ENCODE results near the gene OCEL1.

The OCEL1 gene

DNA sequence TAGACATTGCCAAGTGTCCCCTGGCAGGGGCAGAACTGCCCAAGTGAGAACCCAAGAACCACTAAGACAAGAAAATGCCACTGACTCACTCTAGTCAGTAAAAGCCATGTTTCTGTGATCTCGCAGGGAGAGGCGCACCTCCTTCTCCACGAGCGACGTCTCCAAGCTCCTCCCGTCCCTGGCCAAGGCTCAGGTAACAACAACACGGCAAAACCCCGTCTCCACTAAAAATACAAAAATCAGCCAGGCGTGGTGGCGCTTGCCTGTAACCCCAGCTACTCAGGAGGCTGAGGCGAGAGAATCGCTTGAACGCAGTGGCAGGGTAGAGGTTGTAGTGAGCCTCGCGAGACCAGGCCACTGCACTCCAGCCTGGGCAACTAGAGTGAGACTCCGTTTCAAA, 28.4 kb upstream of the OCEL1 start:
- no peaks in the 10 kb centered on the region for H3K4me1 ChIP-seq (ENCODE audit: control insufficient read depth, insufficient read depth, low read depth, low read length)
- H3K9me3 ChIP-seq (ENCODE audit: control insufficient read depth, low read length) = no peaks in the 10 kb centered on the region
- H2BK15ac ChIP-seq (ENCODE audit: low read depth, poor library complexity, severe bottlenecking) = no peak overlapping the region
- no peak for DNase-seq
- H2BK5ac ChIP-seq (ENCODE audit: low read depth, low read length, poor library complexity, severe bottlenecking) = no peak overlapping the region
- H2BK120ac ChIP-seq (ENCODE audit: low read depth, low read length) = no peak overlapping the region
- H3K4me3 ChIP-seq (ENCODE audit: insufficient read depth in 1 of 2, low read depth in 1 of 2, low read length in 2 of 2) = no peak overlapping the region
- H3K23ac ChIP-seq (ENCODE audit: low read length in 2 of 2) = no peak overlapping the region
- peaks cover 26% of the 10 kb centered on the region for H3K79me1 ChIP-seq (replicated peaks; ENCODE audit: low read length, poor library complexity, severe bottlenecking)
- H4K91ac ChIP-seq (ENCODE audit: low read length) = no peak overlapping the region
- no peak overlapping the region for H3K9ac ChIP-seq (ENCODE audit: low read length)
- H3K18ac ChIP-seq (ENCODE audit: low read depth in 1 of 2, low read length in 2 of 2) = no peak overlapping the region
- no peak overlapping the region for H3K4ac ChIP-seq (ENCODE audit: low read depth in 1 of 2, low read length in 2 of 2)
- no peak overlapping the region for H3K14ac ChIP-seq (ENCODE audit: low read length in 2 of 2)
- H3K27me3 ChIP-seq (ENCODE audit: control insufficient read depth in 1 of 2, insufficient read depth in 1 of 2, low read length in 2 of 2) = no peaks in the 10 kb centered on the region
- peaks cover 80 to 92% of the 10 kb centered on the region in 2 experiments for H3K36me3 ChIP-seq (ENCODE audit: control insufficient read depth in 1 of 2, insufficient read depth in 2 of 2, low read depth in 1 of 2, low read length in 2 of 2)
- H2BK12ac ChIP-seq (ENCODE audit: low read length in 2 of 2) = no peak overlapping the region
- no peak overlapping the region for H3K27ac ChIP-seq (ENCODE audit: low read length, poor library complexity, severe bottlenecking)
- H2AFZ ChIP-seq (ENCODE audit: low read depth, low read length) = no peak overlapping the region
- no peak overlapping the region for H3K4me2 ChIP-seq (ENCODE audit: low read length, poor library complexity, severe bottlenecking)
- H4K8ac ChIP-seq (ENCODE audit: low read length) = no peak overlapping the region
- H2AK5ac ChIP-seq (ENCODE audit: low read length, severe bottlenecking) = no peak overlapping the region
- WGBS = 97% methylated on average over 15 of the region's 16 CpGs

DNA sequence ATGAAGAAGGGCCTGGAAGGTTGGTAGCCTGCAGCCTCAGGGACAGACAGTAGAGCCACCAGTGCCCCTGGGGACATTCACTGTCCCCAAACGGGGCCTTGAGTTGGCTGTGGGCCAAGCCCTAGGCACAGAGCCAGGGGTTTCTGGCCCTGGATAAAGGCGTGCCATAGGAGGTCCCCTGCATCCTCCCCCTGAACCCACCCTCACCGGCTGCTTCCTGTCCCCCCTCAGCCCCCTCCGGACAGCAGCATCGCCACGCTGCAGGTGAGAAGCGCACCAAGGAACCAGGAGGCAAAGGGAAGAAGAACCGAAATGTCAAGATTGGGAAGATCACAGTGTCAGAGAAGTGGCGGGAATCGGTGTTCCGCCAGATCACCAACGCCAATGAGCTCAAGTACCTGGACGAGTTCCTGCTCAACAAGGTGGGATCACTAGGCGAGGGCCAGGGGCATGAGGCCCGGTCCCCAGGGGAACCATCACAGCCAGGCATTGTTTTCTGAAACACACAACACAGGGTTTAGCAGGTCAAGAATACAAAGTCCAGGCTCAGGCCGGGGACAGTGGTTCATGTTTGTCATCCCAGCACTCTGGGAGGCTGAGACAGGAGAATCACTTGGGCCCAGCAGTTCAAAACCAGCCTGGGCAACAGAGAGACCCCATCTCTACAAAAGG, 25.5 kb upstream of the OCEL1 start:
- no peaks in the 10 kb centered on the region for H3K27me3 ChIP-seq (ENCODE audit: control insufficient read depth in 1 of 2, insufficient read depth in 1 of 2, low read length in 2 of 2)
- 97% methylated on average over 16 of the region's 16 CpGs for WGBS

DNA sequence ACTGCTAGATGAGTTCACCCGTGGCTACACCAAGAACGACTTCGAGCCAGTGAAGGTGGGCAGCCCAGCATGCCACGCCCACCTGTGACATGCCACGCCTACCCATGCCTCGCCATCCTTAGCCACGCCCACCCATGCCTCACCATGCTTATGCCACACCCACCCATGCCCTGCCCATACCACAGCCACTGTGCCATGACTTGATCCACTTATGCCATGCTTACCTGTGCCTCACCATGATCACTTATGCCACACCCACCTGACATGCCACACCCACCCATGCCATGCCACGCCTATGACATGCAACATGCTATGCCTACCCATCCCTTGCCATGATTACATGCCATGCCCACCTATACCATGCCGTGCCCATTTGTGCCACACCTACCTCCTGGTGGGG, 23.8 kb upstream of the OCEL1 start:
- Histone ChIP-seq H2AFZ (ENCODE audit: low read depth, low read length) (no peak overlapping the region), H2BK120ac (ENCODE audit: low read depth, low read length) (no peak overlapping the region), H2AK5ac (ENCODE audit: low read length, severe bottlenecking) (no peak overlapping the region), H3K9me3 (ENCODE audit: control insufficient read depth, low read length) (no peaks in the 10 kb centered on the region), H3K36me3 (ENCODE audit: control insufficient read depth in 1 of 2, insufficient read depth in 2 of 2, low read depth in 1 of 2, low read length in 2 of 2) (peaks cover 91 to 93% of the 10 kb centered on the region in 2 experiments), H2BK12ac (ENCODE audit: low read length in 2 of 2) (no peak overlapping the region), H3K23ac (ENCODE audit: low read length in 2 of 2) (no peak overlapping the region), H3K18ac (ENCODE audit: low read depth in 1 of 2, low read length in 2 of 2) (no peak overlapping the region), H2BK5ac (ENCODE audit: low read depth, low read length, poor library complexity, severe bottlenecking) (no peak overlapping the region), H3K9ac (ENCODE audit: low read length) (no peak overlapping the region), H3K4me3 (ENCODE audit: insufficient read depth in 1 of 2, low read depth in 1 of 2, low read length in 2 of 2) (no peak overlapping the region), H3K4me2 (ENCODE audit: low read length, poor library complexity, severe bottlenecking) (no peak overlapping the region), H3K14ac (ENCODE audit: low read length in 2 of 2) (no peak overlapping the region), H3K4ac (ENCODE audit: low read depth in 1 of 2, low read length in 2 of 2) (no peak overlapping the region), H3K27me3 (ENCODE audit: control insufficient read depth in 1 of 2, insufficient read depth in 1 of 2, low read length in 2 of 2) (no peaks in the 10 kb centered on the region), H4K8ac (ENCODE audit: low read length) (no peak overlapping the region), H3K79me1 (replicated peaks; ENCODE audit: low read length, poor library complexity, severe bottlenecking) (peaks cover 9% of the 10 kb centered on the region), H3K27ac (ENCODE audit: low read length, poor library complexity, severe bottlenecking) (no peak overlapping the region), H3K4me1 (ENCODE audit: control insufficient read depth, insufficient read depth, low read depth, low read length) (no peaks in the 10 kb centered on the region), H4K91ac (ENCODE audit: low read length) (no peak overlapping the region), H2BK15ac (ENCODE audit: low read depth, poor library complexity, severe bottlenecking) (no peak overlapping the region)
- 93% methylated on average over 9 of the region's 9 CpGs for WGBS
- DNase-seq = no peak

More for the DNA sequence above, 25.5 kb upstream of the OCEL1 start:
- Histone ChIP-seq H3K79me1 (replicated peaks; ENCODE audit: low read length, poor library complexity, severe bottlenecking) (peaks cover 7% of the 10 kb centered on the region), H4K91ac (ENCODE audit: low read length) (no peak overlapping the region), H3K9me3 (ENCODE audit: control insufficient read depth, low read length) (no peaks in the 10 kb centered on the region), H3K4me2 (ENCODE audit: low read length, poor library complexity, severe bottlenecking) (no peak overlapping the region), H3K23ac (ENCODE audit: low read length in 2 of 2) (no peak overlapping the region), H2BK120ac (ENCODE audit: low read depth, low read length) (no peak overlapping the region), H2AFZ (ENCODE audit: low read depth, low read length) (no peak overlapping the region), H3K27ac (ENCODE audit: low read length, poor library complexity, severe bottlenecking) (no peak overlapping the region), H3K4me3 (ENCODE audit: insufficient read depth in 1 of 2, low read depth in 1 of 2, low read length in 2 of 2) (no peak overlapping the region), H3K9ac (ENCODE audit: low read length) (no peak overlapping the region), H2BK5ac (ENCODE audit: low read depth, low read length, poor library complexity, severe bottlenecking) (no peak overlapping the region), H2BK15ac (ENCODE audit: low read depth, poor library complexity, severe bottlenecking) (no peak overlapping the region), H3K4ac (ENCODE audit: low read depth in 1 of 2, low read length in 2 of 2) (no peak overlapping the region), H4K8ac (ENCODE audit: low read length) (no peak overlapping the region), H3K14ac (ENCODE audit: low read length in 2 of 2) (no peak overlapping the region), H3K4me1 (ENCODE audit: control insufficient read depth, insufficient read depth, low read depth, low read length) (no peaks in the 10 kb centered on the region), H2BK12ac (ENCODE audit: low read length in 2 of 2) (no peak overlapping the region), H2AK5ac (ENCODE audit: low read length, severe bottlenecking) (no peak overlapping the region), H3K18ac (ENCODE audit: low read depth in 1 of 2, low read length in 2 of 2) (no peak overlapping the region), H3K36me3 (ENCODE audit: control insufficient read depth in 1 of 2, insufficient read depth in 2 of 2, low read depth in 1 of 2, low read length in 2 of 2) (peaks cover 80 to 88% of the 10 kb centered on the region in 2 experiments)
- no peak for DNase-seq

DNA sequence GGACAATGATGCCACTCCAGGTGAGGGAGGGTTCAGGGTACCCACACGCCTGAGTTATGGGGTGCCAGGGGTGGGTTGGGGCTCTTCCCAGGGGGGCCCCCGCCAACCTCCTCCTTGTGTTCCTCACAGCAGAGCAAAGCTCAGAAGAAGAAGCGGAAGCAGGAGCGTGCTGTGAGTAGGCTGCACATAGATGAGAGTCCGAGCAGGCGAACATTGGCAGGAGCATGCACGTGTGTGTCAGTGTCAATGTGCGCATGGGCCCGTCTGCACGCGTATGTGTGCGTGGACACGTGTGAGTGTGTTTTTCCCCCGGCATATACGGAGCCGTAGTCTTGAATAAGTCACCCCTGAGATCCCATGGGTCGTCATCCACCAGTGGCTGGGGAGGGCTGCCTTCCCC, 23.3 kb upstream of the OCEL1 start:
- no peaks in the 10 kb centered on the region for H3K4me1 ChIP-seq (ENCODE audit: control insufficient read depth, insufficient read depth, low read depth, low read length)
- no peak overlapping the region for H3K9ac ChIP-seq (ENCODE audit: low read length)
- H3K4me2 ChIP-seq (ENCODE audit: low read length, poor library complexity, severe bottlenecking) = no peak overlapping the region
- H3K27me3 ChIP-seq (ENCODE audit: control insufficient read depth in 1 of 2, insufficient read depth in 1 of 2, low read length in 2 of 2) = no peaks in the 10 kb centered on the region
- WGBS = 96% methylated on average over 17 of the region's 17 CpGs
- no peak overlapping the region for H4K8ac ChIP-seq (ENCODE audit: low read length)
- H3K36me3 ChIP-seq (ENCODE audit: control insufficient read depth in 1 of 2, insufficient read depth in 2 of 2, low read depth in 1 of 2, low read length in 2 of 2) = peaks cover 86 to 89% of the 10 kb centered on the region in 2 experiments
- H3K14ac ChIP-seq (ENCODE audit: low read length in 2 of 2) = no peak overlapping the region
- peaks cover 9% of the 10 kb centered on the region for H3K79me1 ChIP-seq (replicated peaks; ENCODE audit: low read length, poor library complexity, severe bottlenecking)
- H3K4ac ChIP-seq (ENCODE audit: low read depth in 1 of 2, low read length in 2 of 2) = no peak overlapping the region
- DNase-seq = no peak
- no peak overlapping the region for H4K91ac ChIP-seq (ENCODE audit: low read length)
- no peak overlapping the region for H3K23ac ChIP-seq (ENCODE audit: low read length in 2 of 2)
- H2AK5ac ChIP-seq (ENCODE audit: low read length, severe bottlenecking) = no peak overlapping the region
- no peak overlapping the region for H2BK12ac ChIP-seq (ENCODE audit: low read length in 2 of 2)
- H2BK5ac ChIP-seq (ENCODE audit: low read depth, low read length, poor library complexity, severe bottlenecking) = no peak overlapping the region
- H3K4me3 ChIP-seq (ENCODE audit: insufficient read depth in 1 of 2, low read depth in 1 of 2, low read length in 2 of 2) = no peak overlapping the region
- H2BK15ac ChIP-seq (ENCODE audit: low read depth, poor library complexity, severe bottlenecking) = no peak overlapping the region
- H3K9me3 ChIP-seq (ENCODE audit: control insufficient read depth, low read length) = no peaks in the 10 kb centered on the region
- no peak overlapping the region for H3K27ac ChIP-seq (ENCODE audit: low read length, poor library complexity, severe bottlenecking)
- no peak overlapping the region for H2AFZ ChIP-seq (ENCODE audit: low read depth, low read length)
- H3K18ac ChIP-seq (ENCODE audit: low read depth in 1 of 2, low read length in 2 of 2) = no peak overlapping the region
- no peak overlapping the region for H2BK120ac ChIP-seq (ENCODE audit: low read depth, low read length)

All from mesenchymal stem cell (in vitro differentiated cells and primary cell).